ENCODE measurements around the gene SUGT1. TPM values are rescaled to one million over a fixed set of nuclear protein-coding genes. Genes with fewer than 3 reads are reported as not detected.
"Not testable (repeated sequence)": the region's sequence is repeated elsewhere in the genome, so short reads cannot be mapped to it uniquely, and the experiment has no call there.

SUGT1 gene
- total RNA-seq (2014; rRNA removed; shearing (Covaris generic)) (60.9 and 61.3 TPM in 2 replicates), polyA plus RNA-seq (2016; fragmentation: Nextera tagmentation; extraction: Ambion mirVana) (153 and 172 TPM in 2 replicates)
- long read RNA-seq, partial matches to known transcripts, result 8 of 27 reads
- long read RNA-seq, other reads (novel, unspliced or antisense), result 19 of 27 reads

- peak within 1 kb of the TSS; percentile 53 for H2AFZ ChIP-seq
- no peaks in the 10 kb centered on the region for H3K27me3 ChIP-seq (ENCODE audit: insufficient read depth)
- H3K36me3 Mint-ChIP-seq (ENCODE audit: low read depth), result peaks cover 22% of the 10 kb centered on the region
- peak within 1 kb of the TSS; percentile 96 for H3K27ac ChIP-seq (ENCODE audit: low read depth)
- H3K27ac Mint-ChIP-seq, result no peak within 1 kb of the TSS
- H3K4me1 Mint-ChIP-seq, result peaks cover 3% of the 10 kb centered on the region; the same call in 1 of the 3 replicates
- H3K9me2 ChIP-seq (ENCODE audit: insufficient read depth), result no peaks in the 10 kb centered on the region
- peaks cover 64% of the 10 kb centered on the region for H3K79me2 ChIP-seq (replicated peaks; ENCODE audit: insufficient read depth)
- no peaks in the 10 kb centered on the region for H3K9me3 Mint-ChIP-seq
- H3K4me1 ChIP-seq (ENCODE audit: insufficient read depth), result peaks cover 15% of the 10 kb centered on the region
- H3K4me2 ChIP-seq, result peak within 1 kb of the TSS; percentile 84
- H3K4me3 ChIP-seq, result peak within 1 kb of the TSS; percentile 94
- no peaks in the 10 kb centered on the region for H3K36me3 ChIP-seq (ENCODE audit: insufficient read depth)
- ATAC-seq (peak; percentile 97), DNase-seq (ENCODE audit: low spot score) (peak; percentile 97)
- TF ChIP-seq, protein P1, sequence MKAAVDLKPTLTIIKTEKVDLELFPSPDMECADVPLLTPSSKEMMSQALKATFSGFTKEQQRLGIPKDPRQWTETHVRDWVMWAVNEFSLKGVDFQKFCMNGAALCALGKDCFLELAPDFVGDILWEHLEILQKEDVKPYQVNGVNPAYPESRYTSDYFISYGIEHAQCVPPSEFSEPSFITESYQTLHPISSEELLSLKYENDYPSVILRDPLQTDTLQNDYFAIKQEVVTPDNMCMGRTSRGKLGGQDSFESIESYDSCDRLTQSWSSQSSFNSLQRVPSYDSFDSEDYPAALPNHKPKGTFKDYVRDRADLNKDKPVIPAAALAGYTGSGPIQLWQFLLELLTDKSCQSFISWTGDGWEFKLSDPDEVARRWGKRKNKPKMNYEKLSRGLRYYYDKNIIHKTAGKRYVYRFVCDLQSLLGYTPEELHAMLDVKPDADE (IDR thresholded peaks at IDR 0.05), result peak; percentile 68; the same call in 1 of the 2 replicates
- TF ChIP-seq ZNF331 (CRISPR knock-in tag; IDR thresholded peaks at IDR 0.05; ENCODE audit: low read depth) (no peak), CTCF (conservative IDR thresholded peaks at IDR 0.05; ENCODE audit: low read depth in 2 of 2) (peak; percentile 31 to 51), CREB1 (CRISPR knock-in tag; IDR thresholded peaks at IDR 0.05; ENCODE audit: low read depth) (peak; percentile 75), POLR2AphosphoS5 (IDR thresholded peaks at IDR 0.05; ENCODE audit: low read depth) (peak; percentile 85)
- TF ChIP-seq, protein P2, sequence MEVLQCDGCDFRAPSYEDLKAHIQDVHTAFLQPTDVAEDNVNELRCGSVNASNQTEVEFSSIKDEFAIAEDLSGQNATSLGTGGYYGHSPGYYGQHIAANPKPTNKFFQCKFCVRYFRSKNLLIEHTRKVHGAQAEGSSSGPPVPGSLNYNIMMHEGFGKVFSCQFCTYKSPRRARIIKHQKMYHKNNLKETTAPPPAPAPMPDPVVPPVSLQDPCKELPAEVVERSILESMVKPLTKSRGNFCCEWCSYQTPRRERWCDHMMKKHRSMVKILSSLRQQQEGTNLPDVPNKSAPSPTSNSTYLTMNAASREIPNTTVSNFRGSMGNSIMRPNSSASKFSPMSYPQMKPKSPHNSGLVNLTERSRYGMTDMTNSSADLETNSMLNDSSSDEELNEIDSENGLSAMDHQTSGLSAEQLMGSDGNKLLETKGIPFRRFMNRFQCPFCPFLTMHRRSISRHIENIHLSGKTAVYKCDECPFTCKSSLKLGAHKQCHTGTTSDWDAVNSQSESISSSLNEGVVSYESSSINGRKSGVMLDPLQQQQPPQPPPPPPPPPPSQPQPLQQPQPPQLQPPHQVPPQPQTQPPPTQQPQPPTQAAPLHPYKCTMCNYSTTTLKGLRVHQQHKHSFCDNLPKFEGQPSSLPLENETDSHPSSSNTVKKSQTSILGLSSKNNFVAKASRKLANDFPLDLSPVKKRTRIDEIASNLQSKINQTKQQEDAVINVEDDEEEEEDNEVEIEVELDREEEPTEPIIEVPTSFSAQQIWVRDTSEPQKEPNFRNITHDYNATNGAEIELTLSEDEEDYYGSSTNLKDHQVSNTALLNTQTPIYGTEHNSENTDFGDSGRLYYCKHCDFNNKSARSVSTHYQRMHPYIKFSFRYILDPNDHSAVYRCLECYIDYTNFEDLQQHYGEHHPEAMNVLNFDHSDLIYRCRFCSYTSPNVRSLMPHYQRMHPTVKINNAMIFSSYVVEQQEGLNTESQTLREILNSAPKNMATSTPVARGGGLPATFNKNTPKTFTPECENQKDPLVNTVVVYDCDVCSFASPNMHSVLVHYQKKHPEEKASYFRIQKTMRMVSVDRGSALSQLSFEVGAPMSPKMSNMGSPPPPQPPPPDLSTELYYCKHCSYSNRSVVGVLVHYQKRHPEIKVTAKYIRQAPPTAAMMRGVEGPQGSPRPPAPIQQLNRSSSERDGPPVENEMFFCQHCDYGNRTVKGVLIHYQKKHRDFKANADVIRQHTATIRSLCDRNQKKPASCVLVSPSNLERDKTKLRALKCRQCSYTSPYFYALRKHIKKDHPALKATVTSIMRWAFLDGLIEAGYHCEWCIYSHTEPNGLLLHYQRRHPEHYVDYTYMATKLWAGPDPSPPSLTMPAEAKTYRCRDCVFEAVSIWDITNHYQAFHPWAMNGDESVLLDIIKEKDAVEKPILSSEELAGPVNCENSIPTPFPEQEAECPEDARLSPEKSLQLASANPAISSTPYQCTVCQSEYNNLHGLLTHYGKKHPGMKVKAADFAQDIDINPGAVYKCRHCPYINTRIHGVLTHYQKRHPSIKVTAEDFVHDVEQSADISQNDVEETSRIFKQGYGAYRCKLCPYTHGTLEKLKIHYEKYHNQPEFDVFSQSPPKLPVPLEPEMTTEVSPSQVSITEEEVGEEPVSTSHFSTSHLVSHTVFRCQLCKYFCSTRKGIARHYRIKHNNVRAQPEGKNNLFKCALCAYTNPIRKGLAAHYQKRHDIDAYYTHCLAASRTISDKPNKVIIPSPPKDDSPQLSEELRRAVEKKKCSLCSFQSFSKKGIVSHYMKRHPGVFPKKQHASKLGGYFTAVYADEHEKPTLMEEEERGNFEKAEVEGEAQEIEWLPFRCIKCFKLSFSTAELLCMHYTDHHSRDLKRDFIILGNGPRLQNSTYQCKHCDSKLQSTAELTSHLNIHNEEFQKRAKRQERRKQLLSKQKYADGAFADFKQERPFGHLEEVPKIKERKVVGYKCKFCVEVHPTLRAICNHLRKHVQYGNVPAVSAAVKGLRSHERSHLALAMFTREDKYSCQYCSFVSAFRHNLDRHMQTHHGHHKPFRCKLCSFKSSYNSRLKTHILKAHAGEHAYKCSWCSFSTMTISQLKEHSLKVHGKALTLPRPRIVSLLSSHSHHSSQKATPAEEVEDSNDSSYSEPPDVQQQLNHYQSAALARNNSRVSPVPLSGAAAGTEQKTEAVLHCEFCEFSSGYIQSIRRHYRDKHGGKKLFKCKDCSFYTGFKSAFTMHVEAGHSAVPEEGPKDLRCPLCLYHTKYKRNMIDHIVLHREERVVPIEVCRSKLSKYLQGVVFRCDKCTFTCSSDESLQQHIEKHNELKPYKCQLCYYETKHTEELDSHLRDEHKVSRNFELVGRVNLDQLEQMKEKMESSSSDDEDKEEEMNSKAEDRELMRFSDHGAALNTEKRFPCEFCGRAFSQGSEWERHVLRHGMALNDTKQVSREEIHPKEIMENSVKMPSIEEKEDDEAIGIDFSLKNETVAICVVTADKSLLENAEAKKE (CRISPR knock-in tag; IDR thresholded peaks at IDR 0.05), result no peak
- H4K20me1 ChIP-seq (replicated peaks; ENCODE audit: insufficient read depth), result no peaks in the 10 kb centered on the region
- no peaks in the 10 kb centered on the region for H3K27me3 Mint-ChIP-seq (ENCODE audit: insufficient read depth, low read depth, poor library complexity)
- H3K4me3 Mint-ChIP-seq, result no peak within 1 kb of the TSS
- H3F3A ChIP-seq (replicated peaks; ENCODE audit: low read depth), result no peaks in the 10 kb centered on the region
Observed at GRCh38 chr13:52652196-52652979, at the start of gene SUGT1. TSS of gene SUGT1 (plus strand) at chr13:52652836. CDS start at chr13:52652921, 85 bp downstream.

GRCh38 chr13:52603316-52603715 is 49.3 kb upstream of the SUGT1 start:
- H3K27ac Mint-ChIP-seq; H3K36me3 Mint-ChIP-seq (ENCODE audit: low read depth); H3K27ac ChIP-seq (ENCODE audit: low read depth); H3K4me3 ChIP-seq; H3F3A ChIP-seq (replicated peaks; ENCODE audit: low read depth); DNase-seq (ENCODE audit: low spot score); H3K4me2 ChIP-seq; ATAC-seq; H2AFZ ChIP-seq; H3K9me2 ChIP-seq (ENCODE audit: insufficient read depth); H4K20me1 ChIP-seq (replicated peaks; ENCODE audit: insufficient read depth); H3K27me3 ChIP-seq (ENCODE audit: insufficient read depth); H3K79me2 ChIP-seq (replicated peaks; ENCODE audit: insufficient read depth); H3K4me3 Mint-ChIP-seq; H3K36me3 ChIP-seq (ENCODE audit: insufficient read depth); H3K9me3 Mint-ChIP-seq: not testable (repeated sequence)
- H3K4me1 ChIP-seq (ENCODE audit: insufficient read depth), result peaks cover 14% of the 10 kb centered on the region
- H3K27me3 Mint-ChIP-seq (ENCODE audit: insufficient read depth, low read depth, poor library complexity), result peaks cover 10% of the 10 kb centered on the region
- H3K4me1 Mint-ChIP-seq, result peaks cover 17% of the 10 kb centered on the region

DNA sequence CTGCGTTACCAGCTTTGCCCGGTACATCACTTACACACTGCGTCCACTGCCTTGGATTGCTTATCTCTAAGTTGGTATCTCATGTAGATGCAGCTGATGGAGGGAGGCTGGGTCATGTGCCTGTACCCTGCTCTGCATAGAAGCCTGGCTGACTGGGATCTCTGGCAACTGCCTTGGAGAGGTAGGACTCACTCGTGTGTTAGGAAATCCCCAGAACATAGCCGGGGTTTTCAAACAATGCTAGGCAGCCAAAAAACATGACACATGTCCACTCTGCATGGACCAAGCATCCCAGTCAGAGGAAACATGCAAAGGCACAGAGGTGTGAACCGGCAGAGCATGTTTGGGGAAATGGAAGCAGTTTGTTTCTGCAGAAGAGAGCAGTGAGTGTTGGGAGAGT is 46.5 kb upstream of the SUGT1 start:
- not testable (repeated sequence) for H3K9me3 Mint-ChIP-seq; H3K27me3 Mint-ChIP-seq (ENCODE audit: insufficient read depth, low read depth, poor library complexity); H3K4me2 ChIP-seq; H3K27ac ChIP-seq (ENCODE audit: low read depth); ATAC-seq; H3K36me3 Mint-ChIP-seq (ENCODE audit: low read depth); H3K27ac Mint-ChIP-seq; H3K4me1 ChIP-seq (ENCODE audit: insufficient read depth); H3K79me2 ChIP-seq (replicated peaks; ENCODE audit: insufficient read depth); H3K4me1 Mint-ChIP-seq; DNase-seq (ENCODE audit: low spot score); H3F3A ChIP-seq (replicated peaks; ENCODE audit: low read depth); H3K27me3 ChIP-seq (ENCODE audit: insufficient read depth); H3K4me3 Mint-ChIP-seq; H2AFZ ChIP-seq; H4K20me1 ChIP-seq (replicated peaks; ENCODE audit: insufficient read depth); H3K36me3 ChIP-seq (ENCODE audit: insufficient read depth); H3K4me3 ChIP-seq; H3K9me2 ChIP-seq (ENCODE audit: insufficient read depth)

Measured in GM23338 (cell line).